MM.1S (cell line): ENCODE results near the gene SENP7.

Experiments used
- CTCF ChIP-seq: fragments of 300-600 bp; sonication (generic); IDR thresholded peaks from 2 replicates; pipeline ENCODE4 v1.5.1; 2016; ENCODE audit warnings: antibody characterized with exemption, low read length, mixed read lengths
- EZH2 ChIP-seq: fragments of 300-600 bp; sonication (generic); optimal IDR thresholded peaks from 2 replicates; pipeline ENCODE3; 2017; ENCODE audit warnings: low read depth, mild to moderate bottlenecking, antibody characterized with exemption, low read length, mixed read lengths
- EZH2phosphoT487 ChIP-seq: fragments of 300-600 bp; sonication (generic); IDR thresholded peaks from 2 replicates; pipeline ENCODE4 v1.6.1; 2018; ENCODE audit warnings: antibody characterized with exemption, low read length

GRCh38 chr3:101312545-101312944 is 200.5 kb downstream of the SENP7 start:
- no peak for TF ChIP-seq EZH2
- TF ChIP-seq EZH2phosphoT487, result no peak
- no peak for TF ChIP-seq CTCF
